Measurements from ENCODE around the gene TFEB.

Gene TFEB

DNA sequence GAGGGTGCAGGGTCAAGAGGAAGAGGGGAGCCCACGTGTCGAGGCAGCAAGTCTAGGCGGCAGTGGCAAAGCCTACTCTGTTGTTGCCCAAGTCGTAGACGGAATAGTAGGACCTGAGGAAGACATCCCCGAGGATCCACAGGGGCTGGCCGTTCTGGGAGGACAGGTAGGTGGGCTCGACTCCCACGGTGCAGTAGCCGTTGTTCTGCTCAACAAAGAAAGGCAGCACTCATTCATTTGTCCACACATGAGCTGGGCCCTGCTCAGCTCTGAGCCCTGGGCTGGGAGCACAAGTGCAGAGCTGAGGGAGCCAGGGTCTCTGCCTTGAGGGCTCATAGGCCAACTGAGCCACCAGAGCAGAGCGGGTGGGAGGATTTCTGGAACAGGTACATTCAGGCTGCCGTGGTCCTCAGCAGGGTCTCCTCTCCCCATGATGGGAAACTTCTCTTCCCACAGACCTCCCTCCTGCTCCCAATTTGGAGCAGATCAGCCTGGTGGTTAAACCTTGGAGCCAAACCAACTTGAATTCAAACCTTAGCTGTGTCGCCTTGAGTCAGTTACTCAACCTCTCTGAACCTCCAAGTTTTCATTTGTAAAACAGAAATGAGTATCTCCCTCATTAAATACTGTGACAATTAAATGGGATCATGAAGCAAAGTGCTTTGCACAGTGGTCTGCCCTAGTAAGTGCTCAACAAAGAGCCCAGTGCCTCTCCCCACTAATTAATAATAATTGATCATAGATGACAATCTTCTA lies 1.6 kb upstream of the TFEB start:
- DNase-seq (ENCODE audit: low read depth) = no peak

DNA sequence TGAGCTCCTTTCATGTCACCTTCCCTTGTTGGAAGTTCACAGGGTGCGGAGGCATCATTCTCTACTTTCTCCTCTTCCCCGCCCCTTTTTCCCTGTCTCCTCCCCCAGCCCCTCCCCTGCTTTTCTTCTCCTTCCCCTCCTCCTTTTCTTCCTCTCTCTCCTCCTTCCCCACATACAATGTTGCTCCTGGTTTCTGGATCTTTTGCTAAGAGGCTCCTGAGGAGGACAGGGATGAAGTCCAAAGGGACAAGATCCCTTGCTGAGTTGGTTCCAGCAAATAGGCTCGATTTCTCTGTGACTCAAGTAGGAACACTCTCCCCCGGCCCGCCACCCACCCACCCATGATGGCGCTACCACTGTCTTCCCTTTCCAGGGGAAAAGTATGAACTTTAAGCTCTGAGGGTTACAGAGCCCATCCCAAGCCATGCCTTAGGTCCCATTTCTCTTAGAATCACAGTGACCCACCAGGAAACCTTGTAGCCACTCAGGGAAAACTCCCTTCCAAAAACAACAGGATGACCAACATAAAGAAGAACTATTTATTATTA lies 852 bp upstream of the TFEB start:
- no peak for DNase-seq (ENCODE audit: low read depth)

DNA sequence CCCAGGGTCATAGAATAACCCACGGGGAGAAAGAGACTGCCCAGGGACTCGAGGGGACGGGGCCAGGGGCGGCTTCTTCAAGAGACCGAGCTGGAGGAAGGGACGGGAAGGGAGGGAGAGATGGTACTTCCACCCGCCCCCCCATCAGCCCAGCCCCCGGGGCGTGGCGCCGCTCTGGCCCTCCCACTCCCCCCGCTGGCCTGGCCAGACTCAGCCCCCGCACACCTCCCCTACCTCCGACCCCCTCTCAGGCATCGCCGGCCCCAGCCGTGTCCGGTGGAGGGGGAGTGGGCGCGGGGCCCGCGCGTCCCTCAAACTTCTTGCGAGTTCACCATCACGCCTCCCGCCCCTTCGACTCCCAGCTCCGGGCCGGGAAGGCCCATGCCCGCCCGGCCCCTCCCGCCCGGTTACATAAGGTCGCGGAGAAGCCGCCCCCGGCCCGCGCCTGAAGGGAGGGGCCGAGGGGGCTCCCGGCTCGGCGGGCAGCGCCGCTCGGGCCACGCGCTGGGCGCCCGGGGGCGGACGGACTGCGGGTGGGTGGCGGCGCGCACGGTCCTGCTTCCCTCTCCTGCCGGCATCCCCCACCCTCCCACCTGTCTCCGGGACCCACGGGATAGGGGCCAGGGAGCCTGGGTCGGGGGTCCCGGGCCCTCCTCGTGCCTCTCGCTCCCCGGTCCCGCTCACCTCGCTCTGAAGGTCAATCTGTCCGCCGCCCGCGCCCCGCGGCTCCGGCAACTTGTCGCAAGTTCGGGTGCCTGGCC lies 562 bp downstream of the TFEB start:
- peak; percentile 60 for DNase-seq (ENCODE audit: low read depth)

DNA sequence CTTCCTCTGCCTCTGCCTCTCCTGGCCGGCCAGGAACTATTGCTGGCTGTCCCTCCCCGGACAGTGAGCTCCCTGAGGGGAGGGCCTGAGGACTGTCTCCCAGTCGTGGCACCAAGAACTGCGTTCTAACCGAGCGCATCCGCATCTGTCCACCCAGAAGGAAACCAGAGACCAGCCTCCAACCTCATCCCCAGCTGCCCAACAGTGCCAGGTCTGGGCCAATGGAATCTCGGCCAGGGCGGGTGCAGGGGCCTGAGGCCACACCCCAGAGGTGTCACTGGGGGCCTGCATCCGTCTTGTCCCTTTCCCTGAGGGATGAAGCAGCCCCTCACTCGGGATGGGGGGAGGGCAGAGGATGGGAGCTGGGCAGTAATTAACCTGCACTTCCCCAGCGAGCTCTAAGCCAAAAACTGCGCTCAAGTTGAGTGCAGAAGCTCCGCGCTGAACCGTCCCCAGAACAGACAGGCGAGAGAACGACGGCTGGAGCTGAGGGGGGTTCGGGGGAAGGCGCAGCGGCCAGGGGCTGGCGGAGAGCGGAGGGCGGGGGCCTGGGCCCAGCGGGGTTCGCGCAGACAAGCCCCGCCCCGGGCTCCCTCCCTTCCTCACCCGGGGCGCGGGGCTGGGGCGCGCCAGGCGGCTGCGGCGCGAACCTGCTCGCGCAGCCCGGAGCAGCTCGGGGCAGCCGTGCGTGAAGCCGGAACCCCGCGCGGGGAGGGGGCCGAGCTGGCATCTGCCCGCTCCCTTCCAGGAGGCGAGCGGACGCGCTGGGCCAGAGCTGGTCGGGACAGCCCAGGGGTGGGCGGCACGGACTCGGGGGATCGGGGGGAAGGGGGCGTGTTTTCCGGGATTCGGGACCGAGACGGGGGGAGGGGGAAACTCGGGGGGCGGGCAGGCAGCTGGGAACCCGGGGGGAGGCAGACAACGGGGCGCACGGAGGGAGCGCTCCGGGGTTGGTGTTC lies 1.4 kb downstream of the TFEB start:
- DNase-seq (ENCODE audit: low read depth) = peak; percentile 59

DNA sequence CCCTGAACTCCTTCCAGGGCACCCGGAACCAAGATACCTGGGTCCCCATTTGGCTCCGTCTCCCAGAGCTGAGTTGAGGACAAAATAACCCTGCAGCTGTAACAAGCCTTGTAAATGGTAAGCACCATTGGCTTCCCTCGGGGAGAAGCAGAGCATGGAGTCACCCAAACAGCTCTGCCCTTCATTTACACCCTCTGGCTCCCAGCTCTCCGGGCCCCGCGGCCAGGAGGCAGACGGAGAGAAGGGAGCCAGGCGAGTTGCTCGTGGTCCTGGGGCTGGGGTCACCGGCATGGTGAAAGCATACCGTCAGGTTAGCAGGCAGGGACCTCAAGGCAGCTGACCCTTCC lies 2.1 kb downstream of the TFEB start:
- DNase-seq (ENCODE audit: low read depth) = no peak

DNA sequence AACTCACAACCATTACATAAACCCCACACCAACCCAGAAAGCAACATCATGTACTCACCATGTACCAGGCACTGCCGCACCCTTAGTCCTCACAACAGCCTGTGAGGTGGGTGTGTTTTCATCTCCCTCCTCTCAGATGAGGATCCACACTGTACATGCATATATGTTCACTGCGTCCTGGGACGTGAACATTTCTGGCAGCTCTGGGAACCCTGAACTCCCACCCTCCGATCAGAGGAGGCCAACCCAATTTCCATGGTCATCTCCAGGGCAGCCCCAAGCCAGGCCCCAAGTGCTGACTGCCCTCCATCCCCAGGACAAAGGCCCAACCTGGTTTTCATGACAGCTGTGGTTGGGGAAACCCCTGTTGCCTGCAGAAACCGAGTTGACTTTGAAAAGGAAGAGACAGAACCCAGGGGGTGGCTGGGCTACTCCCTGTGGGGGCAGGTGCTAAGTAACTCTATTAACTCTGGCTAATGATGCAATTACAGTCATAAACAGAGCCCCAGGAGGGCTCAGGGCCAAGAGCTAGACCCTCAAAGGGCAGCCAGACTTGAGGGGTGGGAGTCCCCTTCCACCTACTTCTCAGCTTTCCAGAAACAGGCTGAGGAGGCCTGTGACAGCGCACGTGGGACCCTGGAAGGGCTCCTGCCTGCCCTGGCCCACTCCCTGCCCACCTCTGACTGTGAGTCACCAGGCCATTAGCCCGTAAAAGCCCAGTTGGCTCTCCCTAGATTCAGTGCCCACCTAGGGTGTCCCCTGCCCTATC lies 2.6 kb downstream of the TFEB start:
- DNase-seq (ENCODE audit: low read depth) = peak; percentile 26

DNA sequence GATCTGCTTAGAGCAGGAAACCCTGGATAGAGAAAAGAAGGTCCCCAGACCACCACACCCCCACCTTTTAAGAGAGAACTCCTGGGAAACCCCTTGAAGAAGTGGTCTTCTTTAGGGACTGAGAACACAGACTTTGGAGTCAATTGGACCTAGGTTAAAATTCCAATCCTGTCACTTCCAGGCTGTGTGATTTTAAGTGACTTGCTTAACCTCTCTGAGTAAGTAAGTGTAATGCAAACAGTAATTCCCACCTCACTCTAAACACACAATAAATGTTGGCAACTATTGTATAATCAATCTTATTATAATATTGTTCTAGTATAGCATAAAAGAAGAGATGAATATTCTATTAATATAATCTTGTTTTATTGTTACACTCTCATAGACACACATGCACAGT lies 3.3 kb downstream of the TFEB start:
- DNase-seq (ENCODE audit: low read depth) = no peak

DNA sequence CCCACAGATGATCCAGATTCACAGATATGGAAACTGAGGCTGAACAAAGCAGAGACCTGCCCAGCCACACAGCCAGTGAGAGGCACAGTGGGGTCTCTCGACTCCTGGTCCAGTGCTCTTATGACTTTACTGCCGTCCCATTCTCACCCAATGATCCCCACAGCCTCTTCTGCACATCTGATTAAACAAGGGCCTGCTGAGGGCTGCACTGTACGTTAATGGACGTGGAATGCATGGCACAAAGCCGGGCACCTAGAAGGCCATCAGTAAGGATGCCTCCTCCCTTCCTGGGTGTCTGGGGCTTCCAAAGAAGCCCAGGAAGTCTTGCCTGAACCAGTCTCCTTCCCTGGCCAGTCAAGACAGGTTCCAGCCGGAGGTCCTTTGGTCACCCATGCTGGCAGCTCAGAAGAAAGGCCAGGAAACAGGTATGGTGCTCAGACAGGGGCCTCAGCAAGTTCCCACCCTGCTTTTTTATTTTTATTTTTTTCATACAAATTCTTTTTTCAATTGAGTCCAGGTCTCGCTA lies 3.8 kb downstream of the TFEB start:
- no peak for DNase-seq (ENCODE audit: low read depth)

DNA sequence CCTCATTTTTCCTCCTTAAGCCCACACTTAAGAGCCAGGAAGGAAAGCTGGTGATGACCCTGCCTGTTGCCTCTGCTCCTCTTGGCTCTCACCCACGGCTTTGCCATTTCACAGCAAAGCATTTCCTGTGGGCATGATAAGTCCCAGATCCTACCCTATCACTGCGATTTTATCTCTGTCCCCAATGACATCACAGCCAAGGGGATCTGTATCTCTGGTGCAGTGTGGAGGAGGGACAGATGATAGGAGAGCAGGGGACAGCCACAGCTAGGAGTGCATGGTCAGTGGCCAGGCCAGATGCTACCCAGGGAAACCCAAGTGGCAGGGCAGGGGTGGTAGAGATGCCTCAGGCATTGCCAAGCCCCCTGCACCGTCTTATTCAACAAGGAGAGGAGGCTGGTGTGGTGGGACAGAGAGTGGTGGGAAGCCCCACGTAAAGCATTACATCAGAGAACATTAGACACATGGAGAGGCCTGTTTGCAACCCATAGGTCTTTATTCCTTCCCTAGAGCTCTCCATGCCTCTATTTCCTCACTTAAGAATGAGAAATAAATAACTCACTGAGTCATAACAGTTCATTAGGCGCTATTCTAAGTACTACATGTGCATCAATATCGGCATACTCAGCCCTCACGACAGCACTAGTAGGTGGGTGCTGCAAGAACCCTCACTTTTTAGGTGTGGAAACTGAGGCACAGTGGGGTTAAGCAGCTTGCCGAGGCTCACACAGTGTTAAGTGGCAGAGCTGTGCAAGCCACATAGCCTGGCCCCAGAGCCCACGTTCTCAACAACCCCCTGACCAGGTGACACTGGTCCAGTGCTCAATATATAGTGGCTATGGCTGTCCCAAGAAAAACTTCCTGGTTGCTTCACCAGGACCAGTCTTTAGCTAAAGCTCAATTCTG lies 4.6 kb downstream of the TFEB start:
- DNase-seq (ENCODE audit: low read depth) = no peak

DNA sequence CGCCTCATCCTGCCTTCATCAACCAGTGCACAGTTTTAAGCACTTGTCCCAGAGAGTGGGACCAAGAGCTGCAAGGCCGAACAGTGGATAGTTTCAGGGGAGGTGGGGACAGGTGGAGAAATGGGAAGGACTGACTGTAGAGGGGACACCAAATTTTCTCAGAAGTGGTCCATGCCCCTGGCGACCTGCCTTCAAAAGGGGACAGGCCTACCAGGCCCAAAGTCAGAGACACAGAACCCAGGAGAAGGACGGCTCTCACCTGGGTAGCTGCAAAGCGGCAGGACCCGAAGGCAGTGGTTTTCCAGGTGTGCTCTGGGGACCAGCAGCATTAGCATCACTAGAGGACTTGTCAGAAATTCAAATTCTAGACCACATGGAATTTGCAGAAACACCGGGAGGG lies 5.8 kb downstream of the TFEB start:
- no peak for DNase-seq (ENCODE audit: low read depth)

DNA sequence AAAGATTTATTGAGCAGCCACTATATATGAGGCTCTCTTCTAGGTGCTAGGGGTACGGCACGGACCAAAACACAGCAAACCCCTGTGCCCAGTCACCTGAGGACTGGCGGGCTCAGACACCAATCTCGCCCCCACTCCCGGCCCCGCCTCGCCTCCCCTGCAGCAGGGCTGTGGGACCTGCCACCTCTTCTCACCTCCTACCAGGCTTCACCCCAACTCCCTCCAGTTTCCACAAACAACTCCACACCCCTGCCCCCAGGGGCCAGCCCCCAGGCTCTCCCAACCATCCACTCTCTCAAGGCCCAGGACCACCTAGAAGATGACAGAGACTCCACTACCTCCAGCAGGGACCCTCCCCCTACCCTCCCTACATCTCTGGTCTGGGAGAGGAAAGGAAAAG lies 6.5 kb downstream of the TFEB start:
- no peak for DNase-seq (ENCODE audit: low read depth)

DNA sequence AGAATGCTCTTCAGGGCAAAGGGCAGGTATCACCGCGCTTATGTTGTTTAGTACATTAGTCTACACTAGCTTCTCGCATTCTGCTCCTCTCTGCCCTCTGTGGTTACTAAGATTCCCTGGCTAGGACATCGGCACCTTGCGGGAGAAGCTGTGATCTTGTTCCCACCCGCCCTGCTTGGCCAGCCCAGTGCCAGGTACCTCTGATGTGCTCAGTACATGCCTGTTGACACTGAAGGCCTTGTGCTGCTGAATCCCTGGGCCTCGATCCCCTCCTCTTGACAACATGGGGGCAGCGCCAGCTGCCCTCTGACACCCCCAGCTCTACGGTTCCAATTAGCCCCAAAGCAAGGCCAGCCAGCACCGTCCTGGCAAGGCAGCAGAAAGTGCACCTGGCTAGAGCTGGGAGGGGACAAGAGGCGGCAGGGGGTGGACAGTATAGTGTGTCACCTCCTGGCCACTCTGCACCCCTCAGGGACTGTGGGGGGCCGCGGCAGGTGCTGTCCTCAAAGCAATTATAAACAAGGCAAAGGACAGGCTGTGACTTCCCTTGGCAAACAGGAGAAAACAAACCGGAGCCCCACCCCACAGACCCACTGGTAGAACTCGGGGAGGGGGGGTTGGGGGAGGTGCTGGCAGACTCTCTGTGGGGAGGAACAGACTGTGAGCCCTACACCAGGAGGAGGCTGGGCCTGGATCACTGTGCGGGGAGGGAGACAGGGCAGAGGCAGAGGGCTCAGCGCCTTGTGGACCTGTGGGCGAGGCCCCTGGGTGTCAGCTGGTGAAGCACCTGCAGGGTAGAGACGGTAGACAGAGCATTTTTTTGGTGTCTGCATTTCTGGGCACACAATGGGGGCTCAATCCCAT lies 7.1 kb downstream of the TFEB start:
- DNase-seq (ENCODE audit: low read depth) = no peak

DNA sequence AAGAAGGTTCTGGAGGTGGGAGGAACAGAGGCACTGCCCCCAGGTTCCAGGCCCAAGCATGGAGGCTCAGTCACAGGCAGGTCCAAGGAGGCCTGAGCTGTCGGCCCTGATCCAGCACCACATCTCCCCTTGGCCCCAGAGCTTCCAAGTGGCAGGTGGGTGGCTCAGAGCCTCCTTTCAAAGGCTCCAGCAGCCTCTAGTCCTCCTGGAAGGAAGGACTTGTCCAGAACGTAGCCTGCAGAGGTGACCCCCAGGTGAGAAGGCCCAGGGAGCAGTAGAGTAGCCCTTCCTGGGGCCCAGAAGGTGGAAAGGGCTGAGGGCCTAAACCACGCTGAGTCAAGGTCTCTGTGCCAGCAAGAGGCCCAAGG lies 7.7 kb downstream of the TFEB start:
- no peak for DNase-seq (ENCODE audit: low read depth)

DNA sequence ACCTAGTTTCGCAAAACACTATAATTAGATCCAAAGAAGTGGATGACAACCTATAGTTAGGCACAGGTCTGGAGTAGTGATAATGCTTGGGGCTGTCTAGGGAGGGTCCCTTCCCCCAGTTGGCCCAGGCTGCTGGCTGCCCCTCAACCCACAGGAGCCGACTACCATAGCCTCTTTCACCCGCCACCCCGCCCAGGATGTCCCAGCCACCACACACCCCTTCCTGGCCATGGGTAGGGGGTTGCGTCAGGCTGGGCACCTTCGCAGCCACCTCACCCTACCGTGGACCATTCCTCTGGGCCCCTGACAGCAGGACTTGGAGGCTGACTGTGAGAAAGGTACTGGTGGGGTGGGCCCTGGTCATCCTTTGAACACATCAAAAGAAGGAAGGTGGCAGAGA lies 8.5 kb downstream of the TFEB start:
- DNase-seq (ENCODE audit: low read depth) = no peak

DNA sequence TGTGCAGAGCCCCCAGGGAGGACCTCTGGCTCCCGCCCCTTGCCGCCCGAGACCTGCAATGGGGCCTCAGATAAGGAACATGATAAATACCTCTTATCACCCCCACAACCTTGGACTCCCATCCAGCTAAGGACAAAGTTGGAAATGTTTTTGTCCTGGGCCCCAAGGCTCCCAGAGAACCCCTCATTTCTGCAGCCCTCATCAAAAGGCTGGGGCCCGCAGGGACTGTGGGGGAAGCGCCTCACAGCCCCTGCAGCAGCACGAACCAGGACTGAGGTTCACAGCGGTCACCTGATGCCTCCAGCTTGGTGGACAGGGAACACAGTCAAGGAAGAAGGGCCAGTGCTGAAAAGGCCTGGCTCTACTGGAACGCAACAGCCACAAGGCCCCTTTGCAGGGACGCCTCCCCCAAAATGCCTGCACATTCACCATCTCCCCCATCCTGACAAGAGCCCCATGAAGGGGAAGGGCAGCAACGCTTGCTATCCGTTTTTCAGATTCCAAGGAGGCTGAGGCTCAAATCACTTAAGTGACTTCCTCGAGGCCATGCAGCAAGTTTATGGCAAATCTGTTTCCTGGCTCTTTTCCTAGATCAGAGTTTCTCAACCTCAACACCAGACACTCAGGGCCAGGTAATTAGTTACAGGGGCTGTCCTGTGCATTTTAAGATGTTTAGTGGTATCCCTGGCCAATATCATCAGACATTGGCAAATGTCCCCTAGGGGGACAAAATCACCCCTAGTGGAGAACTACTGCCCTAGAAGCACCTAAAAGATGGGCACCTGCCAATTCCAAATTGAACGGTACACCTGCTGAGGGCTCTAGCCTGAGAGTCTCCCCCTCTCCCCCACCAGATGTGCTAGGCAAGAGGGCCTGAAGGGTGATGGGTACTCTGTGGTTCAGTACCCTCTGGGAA lies 10.6 kb downstream of the TFEB start:
- no peak for DNase-seq (ENCODE audit: low read depth)

DNA sequence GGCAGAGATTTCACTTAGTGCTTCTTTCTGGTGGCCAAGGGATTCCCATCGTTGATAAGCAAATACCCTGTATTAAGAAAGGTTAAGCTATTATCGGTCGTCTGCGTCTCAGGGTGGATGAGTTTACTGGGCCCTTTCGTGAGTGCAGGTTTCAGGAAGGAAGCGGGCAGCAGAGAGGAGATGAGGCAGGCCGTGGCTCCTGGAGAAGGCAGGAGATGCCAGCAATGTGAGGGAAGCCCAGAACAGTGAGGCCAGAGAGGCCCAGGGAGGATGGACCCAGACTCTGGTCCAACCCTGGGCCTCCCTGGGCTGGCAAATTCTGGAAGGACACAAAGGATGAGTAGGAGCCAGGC lies 11.2 kb downstream of the TFEB start:
- no peak for DNase-seq (ENCODE audit: low read depth)

DNA sequence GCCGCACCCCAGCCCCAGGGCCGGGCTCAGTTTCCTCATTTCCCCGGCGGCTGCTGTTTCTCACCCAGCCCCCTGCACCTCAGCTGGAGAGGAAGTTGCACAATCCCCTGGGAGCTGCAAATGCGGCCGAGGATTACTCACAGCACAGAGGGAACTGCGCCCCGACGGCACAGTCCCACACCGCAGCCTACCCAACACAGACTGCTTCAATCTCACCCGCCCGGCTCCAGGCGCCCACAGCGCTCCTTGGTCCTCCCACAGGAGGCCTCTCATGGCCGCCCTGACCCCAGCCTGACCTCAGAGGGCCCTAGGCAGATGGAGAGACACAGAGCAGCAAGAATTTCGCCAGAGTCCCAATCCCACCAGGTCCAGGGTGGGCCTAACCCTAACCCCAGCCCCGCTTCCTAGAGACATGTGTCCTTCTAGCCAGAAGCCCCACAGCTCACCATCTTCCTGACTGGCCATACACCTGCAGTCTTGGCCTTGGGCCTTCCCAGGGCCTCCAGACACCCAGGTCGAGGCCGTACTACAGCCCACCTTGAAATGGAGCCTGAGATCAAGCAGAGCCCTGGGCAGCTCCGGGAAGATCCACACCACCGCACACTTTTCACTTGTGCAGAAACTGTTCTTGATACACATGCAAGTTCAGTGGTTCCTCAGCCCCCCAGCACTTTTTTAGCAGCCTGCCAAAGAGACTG lies 11.7 kb downstream of the TFEB start:
- DNase-seq (ENCODE audit: low read depth) = no peak
